ENCODE results near the gene LRRTM2. TPM values are rescaled to one million over a fixed set of nuclear protein-coding genes. Genes with fewer than 3 reads are reported as not detected.

LRRTM2 gene
- total and polyA plus RNA-seq, 8 donors, result 0.16 to 2.9 (median 1.0) TPM

- intact Hi-C loops (cut with DNase I), result no loop called here
- DNase-seq (no peak), ATAC-seq (no peak)
- Histone ChIP-seq H3K27me3 (no peaks in the 10 kb centered on the region), H3K27ac (no peak overlapping the region), H3K4me1 (no peaks in the 10 kb centered on the region), H3K36me3 (peaks cover 0 to 63% of the 10 kb centered on the region in 2 donors), H3K4me3 (no peak overlapping the region), H3K9me3 (no peaks in the 10 kb centered on the region)
- TF ChIP-seq CTCF (IDR thresholded peaks at IDR 0.05), result no peak
Measured at GRCh38 chr5:138909734-138910133, 34.6 kb upstream of the LRRTM2 start.

GRCh38 chr5:138905541-138905940, 30.4 kb upstream of the LRRTM2 start:
- DNase-seq, result no peak
- no peaks in the 10 kb centered on the region for H3K27me3 ChIP-seq
- H3K27ac ChIP-seq, result no peak overlapping the region
- intact Hi-C loops (cut with DNase I), result no loop called here
- TF ChIP-seq CTCF (IDR thresholded peaks at IDR 0.05), result no peak
- no peaks in the 10 kb centered on the region for H3K9me3 ChIP-seq
- H3K4me3 ChIP-seq, result no peak overlapping the region
- H3K36me3 ChIP-seq, result peaks cover 0 to 79% of the 10 kb centered on the region in 2 donors
- ATAC-seq, result peak; percentile 77
- H3K4me1 ChIP-seq, result peaks cover 0 to 12% of the 10 kb centered on the region in 2 donors

- ATAC-seq (no peak), DNase-seq (no peak)
- Histone ChIP-seq H3K27ac (no peak overlapping the region), H3K36me3 (peaks cover 0 to 66% of the 10 kb centered on the region in 2 donors), H3K9me3 (no peaks in the 10 kb centered on the region), H3K4me3 (no peak overlapping the region), H3K27me3 (no peaks in the 10 kb centered on the region), H3K4me1 (peaks cover 0 to 24% of the 10 kb centered on the region in 2 donors)
- intact Hi-C loops (cut with DNase I), result no loop called here
- no peak for TF ChIP-seq CTCF (IDR thresholded peaks at IDR 0.05)
Measured at GRCh38 chr5:138903130-138903775, 28.1 kb upstream of the LRRTM2 start.

- DNase-seq (no peak), ATAC-seq (no peak)
- H3K4me3 ChIP-seq, result no peak overlapping the region
- H3K4me1 ChIP-seq, result peaks cover 0 to 24% of the 10 kb centered on the region in 2 donors
- no peaks in the 10 kb centered on the region for H3K27me3 ChIP-seq
- no peaks in the 10 kb centered on the region for H3K9me3 ChIP-seq
- no peak overlapping the region for H3K27ac ChIP-seq
- intact Hi-C loops (cut with DNase I), result no loop called here
- TF ChIP-seq CTCF (IDR thresholded peaks at IDR 0.05), result no peak
- H3K36me3 ChIP-seq, result peaks cover 0 to 54% of the 10 kb centered on the region in 2 donors
Measured at GRCh38 chr5:138901716-138902115, 26.6 kb upstream of the LRRTM2 start.

GRCh38 chr5:138900281-138900965, 25.3 kb upstream of the LRRTM2 start:
- no peaks in the 10 kb centered on the region for H3K27me3 ChIP-seq
- ATAC-seq (no peak), DNase-seq (no peak)
- intact Hi-C loops (cut with DNase I), result no loop called here
- no peak overlapping the region for H3K4me3 ChIP-seq
- peak overlapping the region in 1 of 2 donors; percentile 45 for H3K27ac ChIP-seq
- H3K4me1 ChIP-seq, result peaks cover 0 to 24% of the 10 kb centered on the region in 2 donors
- no peaks in the 10 kb centered on the region for H3K9me3 ChIP-seq
- no peak for TF ChIP-seq CTCF (IDR thresholded peaks at IDR 0.05)
- H3K36me3 ChIP-seq, result peaks cover 0 to 42% of the 10 kb centered on the region in 2 donors
